ENCODE measurements around the gene PNLIPRP2. TPM values are rescaled to one million over a fixed set of nuclear protein-coding genes. Genes with fewer than 3 reads are reported as not detected.

PNLIPRP2 gene
- total RNA-seq, 1 donor from 2014 or later: not detected

GRCh38 chr10:116637830-116638229 is 17.1 kb downstream of the PNLIPRP2 start:
- DNase-seq (no peak), ATAC-seq (no peak)
- intact Hi-C loops (cut with micrococcal nuclease): no loop called here

DNA sequence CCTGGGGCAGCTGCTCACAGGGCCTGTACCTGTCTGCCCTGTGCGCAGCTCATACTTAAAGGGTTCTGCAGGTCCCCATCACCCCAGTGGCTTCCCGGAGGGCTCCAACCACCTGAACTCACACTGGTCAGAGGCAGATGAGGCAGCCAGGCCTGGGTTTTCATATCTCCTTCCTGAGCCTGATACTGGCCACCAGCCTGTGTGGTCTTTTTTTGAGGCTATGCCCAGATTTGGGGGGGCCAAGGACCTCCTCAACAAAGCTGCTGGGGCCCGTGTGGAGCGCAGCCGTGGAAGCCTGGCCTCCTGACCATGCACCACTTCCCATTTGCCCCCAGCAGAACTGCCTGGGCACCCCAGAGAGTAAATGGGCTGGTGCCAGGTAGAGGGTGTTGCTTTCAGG is 25.7 kb downstream of the PNLIPRP2 start:
- DNase-seq: no peak
- no peak for ATAC-seq
- intact Hi-C loops (cut with micrococcal nuclease): no loop called here

DNA sequence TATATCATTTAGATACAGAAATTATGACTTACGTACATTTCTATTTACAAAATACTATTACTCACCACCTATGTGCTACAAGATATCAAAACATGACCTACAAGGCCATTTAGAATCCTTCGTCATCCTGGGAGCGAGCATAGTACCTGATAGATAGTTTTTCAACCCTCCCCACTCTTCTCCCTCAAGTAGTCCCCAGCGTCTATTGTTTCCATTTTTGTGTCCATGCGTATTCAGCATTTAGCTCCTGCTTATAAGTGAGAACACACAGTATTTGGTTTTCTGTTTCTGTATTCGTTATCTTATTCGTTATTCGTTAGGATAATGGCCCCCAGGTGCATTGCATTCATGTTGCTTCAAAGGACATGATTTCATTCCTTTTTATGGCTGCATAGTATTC is 28.1 kb downstream of the PNLIPRP2 start:
- ATAC-seq (no peak), DNase-seq (no peak)
- intact Hi-C loops (cut with micrococcal nuclease): no loop called here

- ATAC-seq: no peak
- no peak for DNase-seq
- intact Hi-C loops (cut with micrococcal nuclease): no loop called here
These were observed 33.1 kb downstream of the PNLIPRP2 start for GRCh38 chr10:116653885-116654284.

DNA sequence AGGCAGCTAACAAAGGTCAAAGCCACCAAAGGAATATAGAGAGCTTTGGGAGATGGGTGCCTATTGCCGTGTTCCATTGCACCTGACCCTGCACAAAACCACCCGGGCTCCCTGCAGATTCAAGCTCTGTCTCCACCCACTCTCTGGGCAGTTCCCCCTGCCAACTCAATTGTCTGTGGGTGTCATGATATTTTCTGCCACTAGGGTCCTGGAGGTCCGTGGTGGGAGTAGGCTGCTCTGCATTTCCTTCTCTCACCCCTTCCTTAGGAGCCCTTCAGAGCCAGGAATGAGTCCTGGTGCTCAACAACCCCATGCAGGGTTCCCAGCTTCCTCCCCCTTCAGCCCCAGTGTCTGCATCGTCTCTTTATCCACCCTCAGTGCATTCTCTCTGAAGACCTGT is 34.1 kb downstream of the PNLIPRP2 start:
- ATAC-seq (no peak), DNase-seq (no peak)
- intact Hi-C loops (cut with micrococcal nuclease): no loop called here

DNA sequence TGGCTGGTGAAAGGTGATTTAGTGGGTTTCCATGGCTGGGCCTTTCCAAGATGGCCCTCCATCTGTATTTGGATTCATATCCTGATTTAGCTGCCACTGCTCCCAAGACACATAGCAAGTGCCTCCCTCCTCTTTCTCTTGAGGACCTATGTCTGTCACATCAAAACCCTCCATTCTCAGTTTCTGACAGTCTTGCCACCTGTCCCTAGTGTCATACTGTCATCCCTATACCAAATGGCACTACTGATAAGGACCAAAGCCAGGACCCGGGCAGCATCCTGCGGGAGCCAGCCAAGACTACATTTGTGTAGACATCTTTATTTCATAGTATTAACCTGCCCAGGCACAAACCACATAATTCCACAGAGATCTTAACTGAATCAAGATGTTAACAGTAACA is 34.8 kb downstream of the PNLIPRP2 start:
- ATAC-seq: no peak
- intact Hi-C loops (cut with micrococcal nuclease): no loop called here
- no peak for DNase-seq

- ATAC-seq: no peak
- DNase-seq: no peak
- intact Hi-C loops (cut with micrococcal nuclease): no loop called here
These were observed 35.3 kb downstream of the PNLIPRP2 start for GRCh38 chr10:116656044-116656443.

- no peak for ATAC-seq
- intact Hi-C loops (cut with micrococcal nuclease): no loop called here
These were observed 37.3 kb downstream of the PNLIPRP2 start for GRCh38 chr10:116657863-116658551.

GRCh38 chr10:116659049-116659670 is 38.4 kb downstream of the PNLIPRP2 start:
- DNase-seq: no peak
- ATAC-seq: no peak
- intact Hi-C loops (cut with micrococcal nuclease): no loop called here

More at GRCh38 chr10:116657863-116658551, 37.3 kb downstream of the PNLIPRP2 start:
- DNase-seq: no peak

GRCh38 chr10:116660860-116661259 is 40.1 kb downstream of the PNLIPRP2 start:
- intact Hi-C loops (cut with micrococcal nuclease): no loop called here
- ATAC-seq: no peak
- DNase-seq: no peak

GRCh38 chr10:116663342-116663741 is 42.6 kb downstream of the PNLIPRP2 start:
- DNase-seq: no peak

DNA sequence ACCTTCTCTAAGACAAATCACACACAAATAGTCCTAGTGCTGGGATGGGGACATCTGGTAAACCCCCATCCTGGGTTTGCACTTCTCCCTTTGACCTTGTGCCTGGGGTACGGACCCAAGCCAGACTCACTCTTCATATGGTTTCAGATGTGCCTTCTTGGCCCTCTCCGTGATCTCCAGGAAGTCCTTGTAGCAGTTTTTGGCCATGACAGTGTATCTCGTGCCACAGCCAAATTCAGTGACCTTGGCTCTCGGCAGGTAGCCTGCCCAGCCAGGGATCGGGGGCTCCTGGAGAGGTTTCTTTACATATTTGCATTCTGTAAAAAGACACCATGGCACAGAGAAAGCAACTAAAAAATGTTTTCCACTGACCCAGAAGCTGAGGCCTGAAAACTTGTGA is 43.9 kb downstream of the PNLIPRP2 start:
- intact Hi-C loops (cut with micrococcal nuclease): no loop called here
- no peak for ATAC-seq
- no peak for DNase-seq

More at GRCh38 chr10:116663342-116663741, 42.6 kb downstream of the PNLIPRP2 start:
- no peak for ATAC-seq
- intact Hi-C loops (cut with micrococcal nuclease): no loop called here

- DNase-seq: peak; percentile 55
- intact Hi-C loops (cut with micrococcal nuclease): no loop called here
- ATAC-seq: peak; percentile 87
These were observed 44.9 kb downstream of the PNLIPRP2 start for GRCh38 chr10:116665541-116666125.

- ATAC-seq (no peak), DNase-seq (no peak)
- intact Hi-C loops (cut with micrococcal nuclease): no loop called here
These were observed 46.7 kb downstream of the PNLIPRP2 start for GRCh38 chr10:116667484-116667883.

DNA sequence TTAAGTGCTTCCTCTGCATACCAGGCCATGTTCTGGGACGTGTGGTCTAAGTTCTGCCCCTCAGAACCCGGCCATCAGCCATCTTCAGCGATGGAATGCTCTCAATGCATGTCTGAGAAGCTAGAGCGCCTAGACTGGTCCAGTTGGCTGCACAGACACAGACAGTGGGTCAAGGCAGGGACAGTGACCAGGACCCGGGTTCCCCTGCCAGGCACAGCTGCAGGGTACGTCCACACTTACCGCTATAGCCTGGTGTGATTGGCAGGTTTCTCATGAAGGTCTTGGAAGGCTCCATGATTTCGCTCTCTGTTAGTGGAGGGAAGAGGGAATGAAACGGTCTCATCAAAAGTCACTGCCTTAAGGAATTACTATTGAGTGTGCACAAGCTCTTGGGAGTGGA is 47.3 kb downstream of the PNLIPRP2 start:
- intact Hi-C loops (cut with micrococcal nuclease): no loop called here
- no peak for DNase-seq
- ATAC-seq: no peak

DNA sequence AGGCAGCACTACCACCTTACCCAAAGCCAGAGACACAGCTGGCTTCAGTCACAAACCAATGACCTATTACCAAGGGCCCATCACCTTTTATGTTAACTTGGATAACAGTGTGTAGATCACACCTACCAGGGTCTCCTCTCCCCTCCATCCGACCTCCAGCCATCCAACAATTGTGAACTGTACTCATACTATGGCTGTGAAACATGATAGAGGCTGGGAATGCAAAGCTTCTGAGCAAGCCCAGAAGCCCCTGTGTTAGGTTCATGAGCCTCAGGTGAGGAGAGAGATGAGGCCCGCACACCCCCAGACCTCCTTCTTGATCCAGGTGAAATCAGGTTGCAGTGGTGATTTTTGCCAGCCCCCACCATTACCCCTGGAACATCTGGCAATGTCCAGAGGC is 47.7 kb downstream of the PNLIPRP2 start:
- intact Hi-C loops (cut with micrococcal nuclease): no loop called here
- no peak for ATAC-seq
- DNase-seq: no peak

- ATAC-seq: no peak
- intact Hi-C loops (cut with micrococcal nuclease): no loop called here
- DNase-seq: no peak
These were observed 48.3 kb downstream of the PNLIPRP2 start for GRCh38 chr10:116669080-116669479.

- peak; percentile 19 for ATAC-seq
- intact Hi-C loops (cut with micrococcal nuclease): no loop called here
These were observed 49.3 kb downstream of the PNLIPRP2 start for GRCh38 chr10:116669832-116670644.

DNA sequence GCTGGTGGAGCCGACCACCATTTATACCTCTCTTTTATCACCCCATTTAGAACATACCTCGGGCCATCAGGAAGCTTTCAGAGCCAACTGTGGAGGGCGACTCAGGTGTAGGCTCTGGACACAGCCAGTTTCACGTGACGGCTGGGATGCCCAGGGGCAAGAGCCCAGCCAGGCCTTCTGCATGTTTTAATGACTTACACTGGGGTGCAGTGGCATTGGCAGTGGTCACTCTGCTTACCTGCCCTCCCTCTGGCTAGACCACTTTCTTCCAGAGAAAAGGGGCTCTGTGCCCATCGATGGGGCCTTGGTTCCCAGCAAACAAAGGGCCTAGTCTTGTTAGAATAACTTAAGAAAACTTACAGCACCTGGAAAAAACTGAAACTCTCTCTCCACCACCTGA is 50.0 kb downstream of the PNLIPRP2 start:
- intact Hi-C loops (cut with micrococcal nuclease): no loop called here
- no peak for ATAC-seq

More at GRCh38 chr10:116669832-116670644, 49.3 kb downstream of the PNLIPRP2 start:
- no peak for DNase-seq

More for the DNA sequence above, 50.0 kb downstream of the PNLIPRP2 start:
- DNase-seq: no peak
